HG03460 (cell line): ENCODE measurements around the gene VAV1.
"Not testable (repeated sequence)": the region's sequence is repeated elsewhere in the genome, so short reads cannot be mapped to it uniquely, and the experiment has no call there.

Source experiments
- ATAC-seq: cut with Tn5 transposase; IDR thresholded peaks from one replicate; pipeline ENCODE4 v1.9.1; 2021; ENCODE audit not compliant: unreplicated experiment

The VAV1 gene

DNA sequence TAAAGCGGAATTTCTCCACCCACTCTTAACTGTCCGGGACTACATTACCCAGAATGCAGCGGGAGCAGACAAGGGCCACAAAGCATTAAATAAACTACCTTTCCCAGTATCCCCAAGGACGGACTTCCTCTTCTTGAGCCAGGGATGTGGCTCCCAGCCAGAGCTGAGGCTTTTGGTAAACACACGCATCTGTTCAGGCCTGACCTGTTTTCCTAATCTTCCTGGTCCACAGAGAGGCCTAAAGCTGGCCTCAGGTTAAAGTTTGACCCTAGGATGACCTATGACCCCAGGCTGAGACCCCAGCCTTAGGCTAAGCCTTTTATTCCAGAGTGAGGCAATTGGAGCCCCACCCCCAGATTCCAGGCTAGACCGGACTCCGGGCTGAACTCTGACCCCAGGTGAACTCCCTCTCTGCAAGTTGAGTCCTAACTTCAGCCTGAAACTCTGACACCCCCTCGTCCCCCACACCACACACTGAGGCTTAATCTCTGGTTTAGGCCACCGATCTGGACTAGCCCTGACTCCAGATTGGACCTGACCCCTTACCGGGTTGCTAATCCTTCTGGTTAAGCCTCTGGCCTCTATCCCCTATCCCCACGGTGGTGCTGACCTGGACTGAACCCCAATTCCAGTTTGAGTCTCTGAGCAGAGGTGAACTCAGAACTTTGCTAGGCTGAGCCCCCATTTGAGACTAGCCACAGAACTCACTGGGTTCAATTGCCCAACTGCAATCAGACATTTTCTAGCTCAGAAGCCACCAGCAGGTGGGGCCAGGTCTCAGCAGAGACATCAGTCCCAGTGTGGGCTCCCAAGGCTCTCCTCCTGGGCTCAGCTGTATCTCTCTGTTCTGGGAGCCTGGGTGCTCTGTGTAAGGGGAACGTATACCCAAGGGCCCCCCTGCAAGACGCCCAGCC is 34.4 kb upstream of the VAV1 start:
- ATAC-seq: no peak

DNA sequence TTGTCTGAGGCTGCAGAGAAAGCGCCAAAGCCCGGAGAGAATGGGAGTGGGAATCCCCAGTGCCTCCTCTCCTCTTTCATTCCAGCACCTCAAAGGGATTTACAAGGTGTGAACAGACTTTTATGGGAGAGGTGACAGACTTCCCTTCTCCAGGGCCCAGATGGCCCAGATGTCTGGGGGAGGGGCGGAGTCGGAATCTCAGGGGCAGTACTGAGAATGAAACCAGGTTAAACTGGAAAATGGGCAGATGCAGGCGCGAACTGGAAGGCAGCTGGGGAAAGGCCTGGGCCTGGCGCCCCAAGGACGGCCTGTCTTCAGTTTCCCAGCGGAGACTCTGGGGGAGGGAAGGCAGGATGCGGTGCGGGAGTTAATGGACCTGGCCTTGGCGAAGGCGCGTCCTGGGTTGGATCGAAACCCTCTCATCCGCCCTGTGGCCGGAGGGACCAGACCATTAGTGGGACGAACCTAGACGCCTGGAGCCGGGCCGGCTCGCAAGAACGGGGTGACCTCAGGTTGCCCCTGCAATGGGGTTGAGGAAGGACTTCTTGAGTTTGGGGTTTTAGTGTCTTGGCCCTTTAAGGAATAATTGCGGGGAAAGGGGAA is 33.6 kb upstream of the VAV1 start:
- no peak for ATAC-seq

DNA sequence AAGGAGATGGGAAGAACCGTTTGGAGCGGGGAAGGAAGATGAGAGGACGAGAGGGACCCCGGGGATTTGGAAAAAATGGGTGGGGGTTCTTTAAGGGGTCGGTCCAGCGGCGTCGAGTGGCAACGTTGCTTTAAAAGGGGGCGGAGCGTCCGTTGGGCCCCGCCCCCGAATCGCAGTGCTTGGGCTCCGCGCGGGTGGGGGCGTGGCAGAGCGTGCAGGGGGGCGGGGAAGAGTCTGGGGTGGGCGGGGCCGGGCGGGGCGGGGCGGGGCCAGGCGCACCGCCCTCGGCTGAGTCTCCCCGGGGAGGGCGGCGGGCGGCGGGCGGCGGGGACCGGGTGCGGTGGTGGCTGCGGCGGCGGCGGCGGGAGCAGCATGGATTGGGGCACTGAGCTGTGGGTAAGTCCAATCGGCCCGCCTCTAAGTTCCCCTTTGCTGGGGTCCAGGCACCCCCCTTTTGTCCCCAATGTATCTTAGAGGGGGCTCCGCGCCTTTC is 33.1 kb upstream of the VAV1 start, which contains the start of gene TRIP10:
Gene TRIP10 (plus strand): TSS at position 291 of the 493 bp plus-strand sequence. CDS start 82 bp downstream, at position 373.
- ATAC-seq: no peak

DNA sequence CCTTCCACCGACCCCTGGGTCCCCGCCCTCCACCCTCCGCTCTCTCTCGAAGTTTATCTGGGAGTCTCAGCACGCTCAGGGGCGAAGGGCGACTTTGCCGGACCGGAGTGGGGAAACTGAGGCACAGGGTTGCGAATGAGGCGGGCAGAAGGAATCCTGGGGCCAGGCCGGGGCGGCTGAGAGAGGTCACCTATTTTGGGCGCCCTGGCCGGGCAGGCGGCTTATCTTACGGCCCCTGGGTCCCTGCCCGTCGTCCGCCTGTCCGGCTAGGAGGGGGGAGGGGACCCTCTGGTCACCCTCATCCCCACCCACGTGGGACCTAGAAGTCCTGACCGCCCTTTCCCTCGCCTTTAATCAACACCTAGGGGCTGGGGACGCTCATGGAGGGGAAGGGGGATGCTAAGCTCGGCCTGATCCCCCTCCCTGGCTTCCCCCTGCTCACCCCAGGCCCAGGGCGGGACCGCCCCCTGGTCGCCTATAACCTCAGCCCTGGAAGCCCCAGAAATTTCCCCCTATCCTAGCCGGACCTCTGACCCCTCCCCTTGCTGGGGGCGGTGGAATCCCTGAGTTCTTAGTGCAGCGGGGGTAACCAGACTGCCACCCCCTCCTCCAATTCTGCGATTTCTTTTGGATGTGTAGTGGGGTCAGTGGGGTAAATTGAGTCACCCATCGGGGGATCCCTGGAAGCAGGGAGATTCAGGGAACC is 32.5 kb upstream of the VAV1 start:
- no peak for ATAC-seq

DNA sequence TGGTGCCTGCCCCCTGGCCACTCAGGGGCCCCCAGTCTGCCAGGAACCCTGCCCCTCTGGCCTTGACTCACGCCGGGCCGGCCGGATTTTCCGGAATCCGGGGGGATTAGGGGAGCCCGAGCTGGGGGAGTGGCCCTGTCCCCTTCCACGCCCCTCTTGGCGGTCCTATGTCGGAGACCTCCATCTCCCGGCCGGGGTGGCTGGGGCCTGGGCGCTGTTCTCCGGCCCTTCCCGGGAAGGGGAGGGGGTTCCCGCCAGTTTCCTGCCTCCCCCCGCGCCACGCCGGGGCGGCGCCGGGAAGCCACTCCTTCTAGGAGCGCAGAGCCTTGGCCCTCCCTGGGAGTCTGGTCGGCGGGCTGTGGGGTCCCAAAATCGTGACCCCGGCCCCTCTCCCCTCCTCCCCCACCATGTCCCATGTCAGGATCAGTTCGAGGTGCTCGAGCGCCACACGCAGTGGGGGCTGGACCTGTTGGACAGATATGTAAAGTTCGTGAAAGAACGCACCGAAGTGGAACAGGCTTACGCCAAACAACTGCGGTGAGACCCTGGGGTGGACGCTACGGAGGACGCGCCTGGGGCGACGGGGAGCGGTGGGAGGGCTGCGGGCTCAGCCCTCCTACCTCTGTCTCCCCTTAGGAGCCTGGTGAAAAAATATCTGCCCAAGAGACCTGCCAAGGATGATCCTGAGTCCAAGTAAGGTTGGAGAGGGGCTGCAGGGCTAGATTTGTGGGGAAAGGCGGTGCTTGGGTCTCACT is 31.7 kb upstream of the VAV1 start:
- ATAC-seq: no peak

DNA sequence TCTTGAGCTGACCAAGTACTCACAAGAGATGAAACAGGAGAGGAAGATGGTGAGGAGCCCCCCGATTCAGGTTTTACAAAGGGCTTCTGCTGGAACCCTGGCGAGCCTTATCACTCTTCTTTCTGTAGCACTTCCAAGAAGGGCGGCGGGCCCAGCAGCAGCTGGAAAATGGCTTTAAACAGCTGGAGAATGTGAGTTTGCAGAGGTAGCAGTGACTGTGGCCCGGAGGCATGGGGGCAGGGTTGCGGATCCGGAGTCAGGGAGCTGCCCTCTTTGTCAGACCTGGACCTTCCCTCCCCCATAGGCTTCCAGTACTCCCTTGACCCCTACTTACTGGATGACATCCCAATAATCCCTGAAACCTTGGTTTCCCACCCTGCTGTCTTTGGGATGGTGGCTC is 29.4 kb upstream of the VAV1 start:
- no peak for ATAC-seq

DNA sequence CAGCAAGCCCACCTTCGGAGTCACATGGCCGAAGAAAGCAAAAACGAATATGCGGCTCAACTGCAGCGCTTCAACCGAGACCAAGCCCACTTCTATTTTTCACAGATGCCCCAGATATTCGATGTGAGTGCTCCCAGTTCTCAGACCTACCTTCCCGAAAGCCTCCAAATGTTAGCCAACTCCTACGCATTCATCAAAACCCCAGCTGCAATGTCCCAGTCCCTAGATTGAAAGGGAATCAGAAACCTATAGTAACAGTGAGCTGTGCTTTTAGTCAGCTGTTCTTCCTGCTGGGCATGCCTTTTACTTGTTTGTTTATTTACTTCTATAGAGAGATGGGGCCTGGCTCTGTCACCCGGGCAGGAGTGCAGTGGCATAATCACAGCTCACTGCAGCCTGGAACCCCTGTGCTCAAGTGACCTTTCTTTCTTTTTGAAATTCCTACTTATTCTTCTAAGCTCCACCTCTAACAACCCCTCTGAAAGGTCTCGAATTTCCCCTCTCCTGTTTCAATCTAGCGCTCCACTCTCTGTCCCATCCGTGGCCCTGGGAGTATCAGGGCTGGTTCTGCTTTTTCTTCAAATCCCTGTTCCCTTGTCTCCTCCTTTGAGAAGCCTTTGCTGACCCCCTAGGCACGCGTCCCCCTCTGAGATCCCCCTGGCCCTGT is 28.7 kb upstream of the VAV1 start:
- ATAC-seq: no peak

DNA sequence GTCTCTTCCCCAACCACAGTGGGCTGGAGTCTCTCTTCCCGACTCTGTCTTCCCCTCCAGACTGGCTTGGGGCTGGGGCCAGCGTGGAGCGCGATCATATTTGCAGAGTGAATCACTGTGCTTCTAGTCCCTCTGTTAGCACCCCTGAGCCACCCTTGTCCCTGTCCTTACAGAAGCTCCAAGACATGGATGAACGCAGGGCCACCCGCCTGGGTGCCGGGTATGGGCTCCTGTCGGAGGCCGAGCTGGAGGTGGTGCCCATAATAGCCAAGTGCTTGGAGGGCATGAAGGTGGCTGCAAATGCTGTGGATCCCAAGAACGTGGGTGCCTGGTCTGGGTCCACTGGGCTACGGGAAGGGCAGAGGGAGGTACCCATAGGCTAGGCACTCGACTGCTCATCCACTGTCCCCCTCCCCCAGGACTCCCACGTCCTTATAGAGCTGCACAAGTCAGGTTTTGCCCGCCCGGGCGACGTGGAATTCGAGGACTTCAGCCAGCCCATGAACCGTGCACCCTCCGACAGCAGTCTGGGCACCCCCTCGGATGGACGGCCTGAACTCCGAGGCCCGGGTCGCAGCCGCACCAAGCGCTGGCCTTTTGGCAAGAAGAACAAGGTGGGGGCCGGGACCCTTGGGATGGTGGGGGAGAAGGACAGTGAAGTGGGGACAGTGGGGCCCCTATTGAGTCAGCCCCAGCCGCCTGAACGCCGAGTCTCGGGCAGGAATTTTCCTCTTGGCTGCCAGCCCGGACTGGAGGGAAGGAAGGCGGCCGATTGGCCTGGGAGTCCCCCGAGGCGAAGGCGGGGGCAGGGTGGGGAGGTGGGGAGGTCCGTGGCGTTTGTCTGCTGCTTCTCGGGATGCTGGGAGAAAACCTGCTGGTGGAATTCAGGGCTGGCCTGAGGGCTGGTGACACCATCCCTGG is 27.9 kb upstream of the VAV1 start:
- ATAC-seq: no peak

DNA sequence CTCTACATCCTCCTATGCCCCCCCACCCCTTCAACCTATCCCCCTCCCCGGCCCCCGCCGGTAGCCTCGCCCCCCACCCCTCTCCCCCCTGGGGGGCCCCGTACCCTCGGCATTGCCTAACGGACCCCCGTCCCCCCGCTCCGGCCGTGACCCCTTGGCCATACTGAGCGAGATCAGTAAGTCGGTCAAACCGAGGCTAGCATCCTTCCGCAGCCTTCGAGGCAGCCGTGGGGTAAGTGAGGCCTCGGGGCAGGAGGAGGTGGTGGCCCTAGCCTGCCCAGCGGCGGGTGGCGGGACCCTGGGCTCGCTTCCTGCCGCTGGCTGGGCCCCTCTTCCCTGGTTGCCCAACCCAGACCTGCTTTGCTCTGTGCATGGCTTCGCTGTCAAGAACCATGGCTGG is 26.5 kb upstream of the VAV1 start:
- ATAC-seq: no peak

DNA sequence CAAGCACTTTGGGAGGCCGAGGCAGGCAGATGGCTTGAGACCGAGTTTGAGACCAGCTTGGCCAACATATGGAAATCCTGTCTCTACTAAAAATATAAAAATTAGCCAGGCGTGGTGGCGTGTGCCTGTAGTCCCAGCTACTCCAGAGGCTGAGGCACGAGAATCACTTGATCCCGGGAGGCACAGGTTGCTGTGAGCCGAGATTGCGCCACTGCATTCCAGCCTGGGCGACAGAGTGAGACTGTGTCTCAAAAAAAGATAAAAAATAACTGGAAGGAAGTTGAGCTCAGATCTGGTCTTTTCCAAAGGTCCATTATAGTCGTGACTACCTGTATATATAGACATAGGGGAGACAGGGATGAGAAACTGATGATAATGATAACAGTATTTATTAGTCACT is 24.0 kb upstream of the VAV1 start:
- ATAC-seq: not testable (repeated sequence)

DNA sequence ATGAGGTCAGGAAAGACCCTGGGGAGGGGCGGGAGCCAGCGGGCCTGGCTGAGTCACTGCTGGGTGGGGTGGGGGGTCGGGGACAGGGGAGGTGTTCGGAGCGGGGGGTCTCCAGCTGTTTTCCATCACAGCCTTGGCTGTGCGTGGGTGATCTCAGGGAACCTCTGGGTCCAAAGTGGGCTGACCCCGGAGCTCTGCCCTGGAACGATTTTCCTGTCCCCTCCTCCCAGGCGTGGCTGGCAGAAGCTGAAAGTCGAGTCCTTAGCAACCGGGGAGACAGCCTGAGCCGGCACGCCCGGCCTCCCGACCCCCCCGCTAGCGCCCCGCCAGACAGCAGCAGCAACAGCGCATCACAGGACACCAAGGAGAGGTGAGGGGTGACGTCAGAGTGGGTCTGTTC is 22.4 kb upstream of the VAV1 start:
- no peak for ATAC-seq

DNA sequence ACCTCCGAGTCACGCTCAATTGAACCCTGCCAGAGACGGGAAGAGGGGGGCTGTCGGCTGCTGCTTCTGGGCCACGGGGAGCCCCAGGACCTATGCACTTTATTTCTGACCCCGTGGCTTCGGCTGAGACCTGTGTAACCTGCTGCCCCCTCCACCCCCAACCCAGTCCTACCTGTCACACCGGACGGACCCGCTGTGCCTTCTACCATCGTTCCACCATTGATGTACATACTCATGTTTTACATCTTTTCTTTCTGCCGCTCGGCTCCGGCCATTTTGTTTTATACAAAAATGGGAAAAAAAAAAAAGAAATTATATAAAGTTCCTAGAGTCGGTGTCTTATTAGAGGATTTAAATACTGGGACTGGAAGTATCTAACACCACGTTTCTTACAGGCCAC is 21.3 kb upstream of the VAV1 start:
- no peak for ATAC-seq

DNA sequence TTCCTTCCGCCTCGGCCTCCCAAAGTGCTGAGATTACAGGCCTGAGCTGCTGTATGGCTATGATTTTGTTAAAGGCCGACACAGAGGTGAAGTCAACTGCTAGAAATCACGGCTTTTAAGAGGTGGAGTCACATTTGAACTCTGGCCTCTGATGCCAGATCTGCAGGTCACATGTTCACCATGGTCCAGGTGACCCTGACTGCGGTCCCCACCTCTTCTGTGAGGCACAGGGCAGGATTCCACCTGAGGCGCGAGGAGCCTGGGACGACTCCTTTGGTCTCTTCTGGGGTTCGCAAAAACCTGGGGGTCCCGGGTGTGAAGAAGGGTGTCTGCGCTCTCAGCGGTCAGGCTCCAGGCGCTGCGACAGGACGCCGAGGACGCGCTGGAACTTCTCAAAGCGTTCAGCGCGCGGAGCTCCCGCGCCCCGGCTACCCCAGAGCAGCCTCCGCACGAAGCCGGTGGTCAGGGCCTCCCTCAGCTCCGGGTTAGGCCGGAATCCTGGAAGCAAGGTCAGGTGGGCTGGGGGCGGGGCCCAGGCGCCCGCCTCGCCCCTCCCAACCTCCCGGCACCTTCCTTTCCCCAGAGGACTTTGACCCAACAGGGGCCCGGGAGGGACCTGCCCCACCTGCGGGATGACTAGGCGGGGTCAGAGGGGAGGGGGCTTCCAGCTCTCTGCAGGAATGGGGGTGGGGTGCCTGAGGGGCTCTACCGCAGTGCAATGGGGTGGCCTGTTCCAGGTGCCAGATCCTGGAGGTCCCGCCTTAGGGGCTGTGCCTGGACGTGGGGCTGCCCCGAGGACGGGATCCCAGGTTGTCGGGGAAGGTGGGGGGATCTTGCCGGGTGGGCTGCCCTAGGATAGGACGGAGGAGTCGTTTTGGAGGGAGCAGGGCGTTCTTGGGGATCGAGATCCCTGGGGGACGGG is 20.0 kb upstream of the VAV1 start:
- no peak for ATAC-seq

DNA sequence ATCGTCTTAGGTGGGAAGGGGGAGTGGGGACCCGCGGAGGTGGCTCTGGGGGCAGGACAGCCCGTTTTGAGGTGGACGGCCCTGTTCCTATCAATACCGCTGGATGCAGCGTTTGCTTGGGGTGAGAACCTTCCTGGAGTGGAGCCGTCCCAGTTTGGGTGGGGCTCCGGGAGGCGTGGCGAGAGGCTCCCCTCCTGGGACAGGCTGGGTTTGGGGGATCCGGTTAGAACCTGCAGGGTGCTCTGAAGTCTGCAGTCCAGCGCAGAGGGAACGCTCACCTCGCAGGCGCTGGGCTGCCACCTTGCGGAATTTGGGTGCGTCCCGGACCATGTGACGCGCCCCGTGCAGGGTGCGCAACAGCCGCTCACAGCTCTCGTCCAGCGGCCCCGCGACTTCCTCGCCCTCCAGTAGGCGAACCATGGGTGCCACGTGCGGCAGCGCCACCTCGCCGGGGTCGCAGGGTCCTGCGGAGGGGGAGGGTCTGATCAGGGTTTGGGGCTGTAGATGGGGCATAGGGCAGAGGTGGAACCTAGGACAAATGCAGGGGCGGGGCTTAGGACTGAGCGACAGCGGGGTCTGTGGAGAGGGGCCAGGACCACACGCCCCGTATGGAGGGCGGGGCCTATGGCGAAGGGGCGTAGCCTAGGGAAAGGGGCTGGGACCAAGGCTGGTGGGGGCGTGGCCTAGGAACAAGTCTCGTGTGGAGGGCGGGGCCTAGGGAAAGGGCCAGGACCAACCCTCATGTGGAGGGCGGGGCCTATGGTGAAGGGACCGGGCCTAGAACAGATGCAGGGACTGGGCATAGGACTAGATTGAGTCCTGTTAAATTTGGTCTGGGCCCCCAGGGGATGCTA is 19.1 kb upstream of the VAV1 start:
- ATAC-seq: peak; percentile 78

DNA sequence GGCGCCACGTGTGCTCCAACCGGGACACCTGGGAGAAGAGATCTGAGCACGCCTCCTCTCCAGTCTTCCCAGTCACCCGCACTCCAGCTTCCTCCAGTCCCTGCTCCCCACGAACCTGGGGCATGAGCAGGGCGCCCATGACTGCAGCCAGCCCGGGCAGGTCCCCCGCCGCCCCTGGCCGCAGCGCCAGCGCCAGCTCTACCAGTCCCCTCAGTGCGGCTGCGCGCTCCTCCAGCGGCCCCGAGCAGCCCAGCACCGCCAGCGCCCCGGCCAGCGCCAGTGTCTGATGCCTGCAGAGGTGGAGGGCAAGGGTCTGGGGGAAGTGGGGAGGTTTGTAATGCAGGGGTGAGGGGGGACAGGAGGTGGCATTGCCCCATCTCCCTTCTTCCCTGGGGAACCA is 18.4 kb upstream of the VAV1 start:
- ATAC-seq: no peak

DNA sequence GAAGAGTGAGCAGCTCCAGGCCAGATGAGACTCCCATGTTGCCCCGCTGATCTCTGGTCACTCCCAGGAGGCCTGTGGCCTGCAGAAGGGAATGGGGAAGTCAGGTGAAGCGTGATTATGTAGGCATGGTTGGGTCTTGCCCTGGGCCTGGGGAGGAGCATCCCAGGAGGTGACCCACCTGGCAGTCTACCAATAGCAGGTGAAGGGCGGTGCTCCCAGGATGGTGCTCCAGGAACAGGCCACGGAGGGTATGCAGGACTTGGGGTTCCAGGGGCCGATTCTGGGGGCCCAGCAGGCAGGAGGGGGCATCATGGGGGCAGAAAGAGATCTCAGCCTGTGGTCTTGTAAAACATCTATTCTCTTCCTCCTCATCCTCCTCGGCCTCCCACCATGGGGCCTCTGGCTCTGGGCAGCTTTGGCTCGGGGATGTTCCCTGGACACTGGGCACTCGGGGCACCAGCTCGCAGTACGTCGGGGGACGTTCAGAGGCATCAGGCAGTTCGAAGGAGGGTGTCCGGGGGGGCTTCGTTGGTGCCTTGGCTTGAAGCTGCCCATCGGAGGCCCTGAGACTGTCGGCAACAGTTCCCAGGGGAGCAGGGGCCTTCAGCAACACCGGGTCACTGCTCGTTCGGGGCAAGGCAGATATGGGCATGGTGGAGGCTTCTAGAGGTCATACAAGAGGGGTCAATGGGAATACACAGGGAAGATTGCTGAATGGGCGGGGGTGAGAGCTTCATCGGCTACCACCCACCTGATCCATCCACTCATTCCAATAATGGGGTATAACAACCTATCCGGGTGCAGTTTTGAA is 17.6 kb upstream of the VAV1 start:
- ATAC-seq: no peak

DNA sequence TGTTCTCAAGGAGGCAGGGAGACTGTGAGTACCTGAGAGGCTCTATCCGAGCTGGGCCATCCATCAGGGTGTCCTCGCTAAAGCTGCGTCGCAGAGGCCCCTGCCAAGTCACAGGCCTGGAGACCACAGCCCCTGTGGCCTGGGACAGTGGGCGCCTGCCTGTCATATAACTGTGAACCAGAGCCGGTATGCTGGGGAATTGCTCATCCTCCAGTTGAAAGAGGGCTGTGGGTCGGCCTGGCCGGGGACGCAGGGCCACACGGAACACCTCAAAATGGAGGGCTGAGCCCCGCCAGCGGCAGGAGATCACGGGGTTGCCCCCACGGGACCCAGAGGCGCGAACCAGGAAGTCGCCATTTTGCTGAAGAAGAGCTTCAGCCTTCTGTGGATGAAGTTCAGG is 11.9 kb upstream of the VAV1 start:
- no peak for ATAC-seq
